ENCODE results near the gene ATAD3A.

The ATAD3A gene

GRCh38 chr1:1558591-1558990, 46.6 kb downstream of the ATAD3A start:
- DNase-seq = no peak

- no peak for DNase-seq
These were observed 47.1 kb downstream of the ATAD3A start for GRCh38 chr1:1559066-1559465.

- no peak for DNase-seq
These were observed 48.2 kb downstream of the ATAD3A start for GRCh38 chr1:1560178-1560577.

- DNase-seq = no peak
These were observed 50.0 kb downstream of the ATAD3A start for GRCh38 chr1:1561801-1562470.

- no peak for DNase-seq
These were observed 50.7 kb downstream of the ATAD3A start for GRCh38 chr1:1562556-1563195.

GRCh38 chr1:1563688-1564087, 51.7 kb downstream of the ATAD3A start:
- no peak for DNase-seq

GRCh38 chr1:1564268-1564667, 52.3 kb downstream of the ATAD3A start:
- DNase-seq = no peak

- DNase-seq = no peak
These were observed 53.4 kb downstream of the ATAD3A start for GRCh38 chr1:1565340-1565739.

GRCh38 chr1:1567152-1567875, 55.4 kb downstream of the ATAD3A start:
- no peak for DNase-seq

GRCh38 chr1:1567891-1568291, 55.9 kb downstream of the ATAD3A start:
- DNase-seq = no peak

- DNase-seq = no peak
These were observed 57.4 kb downstream of the ATAD3A start for GRCh38 chr1:1569341-1569740.

- no peak for DNase-seq
These were observed 62.1 kb downstream of the ATAD3A start for GRCh38 chr1:1573843-1574720.

GRCh38 chr1:1574721-1575537, 63.0 kb downstream of the ATAD3A start, which contains the start of gene SSU72:
SSU72 (minus strand) TSS chr1:1574863; CDS start chr1:1574557, 306 bp downstream.
- DNase-seq = no peak

- no peak for DNase-seq
These were observed 65.5 kb downstream of the ATAD3A start for GRCh38 chr1:1577367-1578011.

- DNase-seq = no peak
These were observed 66.5 kb downstream of the ATAD3A start for GRCh38 chr1:1578371-1578940.

- no peak for DNase-seq
These were observed 70.8 kb downstream of the ATAD3A start for GRCh38 chr1:1582585-1583346.

GRCh38 chr1:1583347-1584010, 71.5 kb downstream of the ATAD3A start:
- DNase-seq = no peak
